ENCODE data around the gene RNU7-1.

The RNU7-1 gene

DNA sequence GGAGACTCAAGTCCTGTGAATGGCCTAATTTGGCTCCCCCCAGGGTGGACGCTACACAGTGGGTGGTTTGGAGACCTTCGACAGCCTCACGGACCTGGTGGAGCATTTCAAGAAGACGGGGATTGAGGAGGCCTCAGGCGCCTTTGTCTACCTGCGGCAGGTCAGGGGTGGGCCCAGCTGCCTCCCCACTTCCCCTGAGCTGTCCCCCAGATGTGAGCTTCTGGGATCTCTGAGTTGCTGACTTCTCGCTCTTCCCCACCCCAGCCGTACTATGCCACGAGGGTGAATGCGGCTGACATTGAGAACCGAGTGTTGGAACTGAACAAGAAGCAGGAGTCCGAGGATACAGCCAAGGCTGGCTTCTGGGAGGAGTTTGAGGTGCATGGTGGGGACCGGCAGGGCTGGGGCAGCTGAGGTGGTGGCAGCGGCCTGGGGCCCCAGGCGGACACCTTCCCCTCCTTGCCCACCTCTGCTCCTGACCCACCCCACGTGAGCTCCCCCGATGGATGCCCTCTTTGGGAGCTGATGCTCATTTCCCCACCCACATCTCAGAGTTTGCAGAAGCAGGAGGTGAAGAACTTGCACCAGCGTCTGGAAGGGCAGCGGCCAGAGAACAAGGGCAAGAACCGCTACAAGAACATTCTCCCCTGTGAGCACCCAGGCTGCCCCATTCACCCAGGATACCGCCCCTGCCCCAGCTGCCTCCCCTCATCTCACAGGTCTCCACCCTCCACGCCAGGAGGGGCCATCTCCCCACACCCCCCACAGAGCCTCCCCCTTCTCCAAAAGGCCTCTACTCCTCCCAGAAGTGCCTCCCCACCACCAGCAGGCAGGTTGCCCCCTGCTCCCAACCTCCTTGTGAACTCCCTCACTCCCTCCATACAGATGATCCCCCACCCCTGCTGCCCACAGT is 11.7 kb downstream of the RNU7-1 start:
- no peak for DNase-seq

DNA sequence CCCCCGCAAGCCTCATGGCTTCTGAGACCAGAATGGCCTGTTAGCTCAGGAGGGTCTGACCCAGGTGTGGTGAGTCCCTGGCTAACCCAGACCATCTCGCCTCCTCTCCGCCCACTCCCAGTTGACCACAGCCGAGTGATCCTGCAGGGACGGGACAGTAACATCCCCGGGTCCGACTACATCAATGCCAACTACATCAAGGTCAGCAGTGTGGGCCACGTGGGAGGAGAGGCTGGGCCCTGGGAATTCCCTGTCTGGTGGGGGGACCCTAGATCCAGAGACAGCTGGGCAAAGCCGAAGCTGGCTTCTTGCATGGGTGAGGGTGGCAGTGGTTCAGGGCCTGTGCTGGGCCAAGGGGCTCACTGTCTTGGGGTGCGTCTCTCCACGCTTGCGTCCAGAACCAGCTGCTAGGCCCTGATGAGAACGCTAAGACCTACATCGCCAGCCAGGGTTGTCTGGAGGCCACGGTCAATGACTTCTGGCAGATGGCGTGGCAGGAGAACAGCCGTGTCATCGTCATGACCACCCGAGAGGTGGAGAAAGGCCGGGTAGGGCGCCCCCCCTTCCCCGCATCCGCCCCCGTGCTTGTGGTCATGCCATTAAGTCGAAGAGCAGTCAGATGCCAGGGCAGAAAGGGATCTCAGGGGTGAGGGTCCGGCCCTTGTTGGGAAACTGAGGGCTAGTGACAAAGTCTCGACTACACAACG is 12.6 kb downstream of the RNU7-1 start:
- DNase-seq: no peak

- DNase-seq: peak; percentile 48
Observed at GRCh38 chr12:6957151-6957701, 13.6 kb downstream of the RNU7-1 start.

GRCh38 chr12:6957741-6958608 is 14.4 kb downstream of the RNU7-1 start:
- no peak for DNase-seq

DNA sequence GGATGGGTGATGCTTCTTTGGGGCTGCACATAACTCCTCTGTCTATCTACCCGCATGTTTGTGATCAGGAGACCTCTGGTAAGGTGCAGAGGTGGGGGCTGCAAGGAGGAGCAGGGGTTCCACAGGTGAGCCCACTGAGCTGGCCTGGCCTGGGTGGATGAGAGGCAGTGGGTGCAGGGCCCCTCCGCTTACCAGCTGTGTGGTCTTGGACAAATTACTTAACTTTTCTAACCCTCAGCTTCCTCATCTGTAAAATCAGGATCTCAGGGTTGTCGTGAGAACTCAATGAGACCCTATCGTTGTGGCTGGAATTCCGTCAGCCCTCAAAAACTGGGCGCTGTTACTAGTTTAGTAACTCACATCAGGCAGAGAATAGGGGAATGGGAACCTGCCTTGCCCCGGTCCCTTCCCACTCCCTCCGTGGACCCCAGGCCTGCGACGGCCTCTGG is 15.0 kb downstream of the RNU7-1 start:
- DNase-seq: no peak

DNA sequence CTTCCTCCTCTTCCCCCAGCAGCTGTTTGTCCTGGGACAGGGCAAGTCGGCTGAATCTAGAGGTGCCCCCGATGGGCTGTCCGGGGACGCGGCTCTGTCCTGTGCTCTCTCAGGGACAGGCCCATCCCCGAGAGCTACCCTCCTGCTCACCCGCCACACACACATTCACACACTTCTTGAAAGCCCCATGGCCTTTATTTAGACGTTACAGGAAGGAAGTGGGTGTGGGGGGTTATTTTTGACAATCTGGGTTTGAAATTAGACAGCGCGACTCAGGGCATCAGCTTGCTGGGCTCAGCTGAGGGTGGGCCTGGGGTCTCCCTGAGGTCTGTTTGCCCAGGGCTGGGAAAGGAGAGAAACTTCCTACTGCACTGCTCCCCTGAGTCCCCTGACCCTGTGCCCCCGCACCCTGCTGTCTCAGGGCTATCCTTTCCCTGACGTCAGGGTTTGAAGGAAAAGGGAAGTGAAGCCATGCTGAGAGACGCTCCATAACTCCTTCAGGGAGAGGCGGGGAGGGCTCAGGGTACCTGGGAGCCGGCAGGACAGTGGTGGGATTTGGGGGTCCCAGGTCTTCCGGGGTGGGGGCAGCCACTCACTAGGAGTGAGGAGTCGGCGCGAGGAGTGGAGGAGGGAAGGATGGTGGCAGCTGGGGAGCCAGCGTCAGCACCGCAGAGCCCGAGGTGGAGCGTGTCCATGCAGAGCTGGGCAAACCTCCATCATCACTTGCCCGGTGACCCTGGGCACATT is 15.6 kb downstream of the RNU7-1 start:
- DNase-seq: peak; percentile 89

- DNase-seq: no peak
Observed at GRCh38 chr12:6959805-6960592, 16.4 kb downstream of the RNU7-1 start.

- DNase-seq: peak; percentile 78
Observed at GRCh38 chr12:6960593-6961277, 17.1 kb downstream of the RNU7-1 start.

DNA sequence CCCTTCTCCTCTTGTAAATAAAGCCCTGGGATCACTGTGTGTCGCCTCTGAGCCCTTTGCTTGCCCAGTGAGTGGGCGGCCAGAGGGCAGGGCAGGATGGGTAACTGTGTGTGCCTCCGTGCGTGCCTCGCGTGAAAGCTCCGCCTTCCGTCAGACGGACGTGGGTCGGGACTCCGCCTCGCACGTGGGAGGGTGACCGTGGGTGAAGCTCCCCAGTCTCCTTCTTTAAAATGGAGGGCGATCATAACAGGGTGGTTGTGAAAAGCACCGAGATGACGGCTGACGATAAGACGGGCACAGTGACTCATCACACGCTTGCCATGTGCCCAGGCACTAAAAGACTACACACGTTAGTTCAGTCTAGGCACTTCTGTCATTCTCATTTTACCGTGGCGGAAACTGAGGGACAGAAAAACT is 17.7 kb downstream of the RNU7-1 start:
- peak; percentile 93 for DNase-seq

- peak; percentile 81 for DNase-seq
Observed at GRCh38 chr12:6961695-6962284, 18.2 kb downstream of the RNU7-1 start.

DNA sequence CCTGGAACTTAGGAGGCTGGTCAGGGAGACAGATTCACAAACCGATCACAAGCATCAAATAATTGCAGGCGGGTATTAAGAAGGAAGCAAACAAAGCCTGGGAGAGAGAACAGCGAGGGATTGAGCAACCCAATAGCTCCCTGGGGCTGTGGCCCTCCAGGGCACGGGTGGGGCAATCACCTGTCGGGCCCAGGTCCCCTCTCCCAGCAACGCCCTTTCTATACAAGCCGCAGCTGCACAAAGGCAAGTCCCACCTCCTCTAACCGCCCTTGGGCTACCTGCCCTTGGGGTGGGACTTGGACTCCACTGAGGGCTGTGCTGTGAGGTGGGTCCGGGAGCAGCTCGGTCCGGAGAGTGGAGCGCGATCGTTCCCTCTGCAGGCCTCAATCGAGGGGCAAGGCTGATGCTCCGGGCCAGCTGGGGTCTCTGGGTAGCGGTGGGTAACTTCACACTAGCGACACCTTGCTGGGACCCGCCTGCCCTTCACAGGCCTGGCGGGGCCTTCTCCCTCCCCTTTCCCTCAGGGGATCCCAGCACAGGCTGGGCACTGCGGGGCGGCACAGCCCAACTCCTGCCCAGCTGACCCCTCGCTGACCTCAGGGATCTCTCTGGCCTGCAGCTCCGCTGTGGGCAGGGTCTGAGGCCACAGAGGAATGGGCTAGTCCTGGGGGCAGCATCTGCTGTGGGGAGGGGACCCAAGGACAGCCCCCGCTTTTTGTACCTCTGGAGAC is 18.8 kb downstream of the RNU7-1 start:
- no peak for DNase-seq

GRCh38 chr12:6963016-6963731 is 19.6 kb downstream of the RNU7-1 start:
- DNase-seq: no peak

DNA sequence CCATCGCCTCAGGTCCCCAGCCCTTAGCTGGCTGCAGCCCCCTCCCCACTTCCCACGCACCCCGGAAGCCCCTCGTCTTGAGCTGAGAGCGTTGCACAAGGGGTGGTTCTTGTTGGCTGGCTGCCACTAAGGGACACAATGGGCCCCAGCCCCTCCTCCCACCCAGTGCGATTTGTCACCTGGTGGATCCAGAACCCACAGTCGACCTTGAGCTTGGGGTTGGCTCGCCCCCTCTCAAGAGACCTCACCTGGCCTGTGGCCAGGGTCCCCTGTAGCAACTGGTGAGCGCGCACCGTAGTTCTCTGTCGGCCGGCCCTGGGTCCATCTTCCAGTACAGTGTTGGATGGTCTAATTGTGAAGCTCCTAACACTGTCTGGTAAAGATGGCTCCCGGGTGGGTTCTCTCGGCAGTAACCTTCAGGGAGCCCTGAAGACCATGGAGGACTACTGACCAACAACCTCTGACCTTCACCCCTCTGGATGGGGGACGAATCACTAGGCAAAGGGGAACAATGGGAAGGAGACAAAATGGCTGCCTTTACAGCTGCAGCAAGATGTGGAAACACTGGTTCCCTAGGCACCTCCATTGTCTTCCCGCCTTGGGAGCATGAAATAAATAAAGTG is 20.3 kb downstream of the RNU7-1 start:
- DNase-seq: no peak

- no peak for DNase-seq
Observed at GRCh38 chr12:6964605-6965025, 21.0 kb downstream of the RNU7-1 start.

DNA sequence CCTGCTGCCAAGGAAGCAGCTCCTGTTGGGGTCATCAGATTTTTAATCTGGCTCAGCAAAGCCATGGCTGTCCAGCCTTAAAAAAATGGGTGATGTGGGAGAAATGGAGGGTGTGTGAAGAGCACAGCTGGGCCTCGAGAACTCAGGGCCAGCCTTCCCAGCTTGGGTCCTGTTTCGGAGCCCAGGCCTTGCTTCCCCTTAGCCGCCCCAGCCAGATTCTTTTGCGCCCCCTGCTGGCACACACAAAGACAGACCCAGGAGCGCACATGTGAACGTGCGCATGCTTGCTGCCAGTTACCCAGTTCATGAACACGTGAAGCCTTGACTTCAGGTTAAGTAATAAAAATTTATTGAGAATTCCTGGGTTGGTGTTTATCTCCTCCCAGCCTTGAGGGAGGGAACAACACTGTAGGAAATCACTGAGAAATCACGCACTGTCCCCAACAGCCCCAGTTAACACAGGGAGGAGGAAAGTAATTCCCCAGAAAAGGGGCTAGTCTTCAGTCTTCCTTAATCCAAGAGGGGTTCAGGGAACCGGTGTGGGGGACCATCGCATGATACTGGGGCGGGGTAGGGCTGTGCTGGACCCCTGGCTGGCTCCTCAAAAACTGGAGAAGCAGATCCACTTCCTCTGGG is 21.5 kb downstream of the RNU7-1 start:
- DNase-seq: peak; percentile 94

GRCh38 chr12:6965714-6966113 is 22.1 kb downstream of the RNU7-1 start:
- no peak for DNase-seq

GRCh38 chr12:6966351-6966750 is 22.7 kb downstream of the RNU7-1 start:
- DNase-seq: no peak

DNA sequence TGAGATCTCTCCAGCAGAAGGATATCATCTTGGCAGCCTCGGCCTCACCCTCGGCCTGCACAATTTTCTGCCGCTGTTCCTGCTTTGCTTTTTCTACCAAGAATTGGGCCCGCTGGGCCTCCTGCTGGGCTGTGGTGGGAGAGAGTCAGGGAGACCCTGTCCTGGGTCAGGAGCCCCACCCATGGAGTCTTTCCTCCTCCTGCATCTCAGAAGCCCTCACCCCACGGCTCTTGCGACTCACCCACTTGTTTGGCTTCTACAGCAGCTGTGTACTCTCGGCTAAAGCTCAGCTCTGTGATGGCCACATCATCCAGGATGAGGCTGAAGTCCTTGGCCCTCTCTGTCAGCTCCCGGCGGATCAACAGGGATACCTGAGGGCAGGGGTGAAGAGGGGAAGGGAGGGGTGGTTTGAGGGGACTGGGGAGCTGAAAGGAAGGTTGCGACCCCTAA is 24.1 kb downstream of the RNU7-1 start:
- DNase-seq: no peak

Measured in activated CD4-positive, alpha-beta T cell treated with anti-CD3 and anti-CD28 coated beads, Interleukin-2, Interleukin-6, amounts not matched to agents 100 ng/mL and 50 ng/mL, durations not matched to agents 16 hours and 8 hours (primary cell).